Right ventricle myocardium superior (tissue), 1 donor: ENCODE results near the gene PRRG3. TPM values are rescaled to one million over a fixed set of nuclear protein-coding genes. Genes with fewer than 3 reads are reported as not detected.

Source experiments
- ATAC-seq: fragments of 200-7000 bp; cut with Tn5 transposase; one replicate; pipeline ENCODE4 v1.9.1; 2020; ENCODE audit warnings: mild to moderate bottlenecking; ENCODE audit not compliant: poor library complexity
- DNase-seq: peaks from one replicate; pipeline ENCODE4 v3.0.0-alpha.2; 2020
- intact Hi-C: fragments of 100-400 bp; cut with DNase I; formaldehyde crosslinking; loops from one replicate; pipeline ENCODE4 v1.11.2; 2022
- total RNA-seq: library from RNA; stranded (reverse); fragmentation: NEBNext Ultra II Directional; extraction: Animal tissue kit (Norgen Biotek cat#: 25700); gene quantifications from one replicate; pipeline ENCODE4 v1.2.1, GENCODE V29; 2021
- donor health status: DM: no; HTN: yes; CAD: no; lungs with severe emphysema.

Gene PRRG3
- total RNA-seq, 1 donor from 2014 or later: 2.2 TPM

DNA sequence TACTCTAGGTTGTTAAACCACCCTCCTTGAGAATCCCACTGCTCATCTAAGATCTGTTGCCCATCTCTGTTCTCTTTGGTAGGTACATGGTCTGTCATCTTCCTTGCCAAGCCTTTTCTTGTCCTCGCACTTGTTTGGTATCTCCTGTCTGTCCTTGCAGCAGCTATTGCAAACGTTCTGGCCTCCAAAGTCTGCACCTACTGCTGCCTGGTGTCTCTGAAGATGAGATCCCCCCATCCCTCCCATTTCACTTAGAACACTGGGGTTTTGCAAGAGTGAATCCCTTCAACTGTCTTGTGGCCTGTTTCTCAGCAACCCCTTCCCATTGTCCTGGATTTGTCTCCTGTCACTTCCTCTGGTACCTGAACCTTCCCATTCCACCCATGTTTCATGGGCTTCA is 40.0 kb downstream of the PRRG3 start:
- ATAC-seq (no peak), DNase-seq (no peak)
- intact Hi-C loops: no loop called here

DNA sequence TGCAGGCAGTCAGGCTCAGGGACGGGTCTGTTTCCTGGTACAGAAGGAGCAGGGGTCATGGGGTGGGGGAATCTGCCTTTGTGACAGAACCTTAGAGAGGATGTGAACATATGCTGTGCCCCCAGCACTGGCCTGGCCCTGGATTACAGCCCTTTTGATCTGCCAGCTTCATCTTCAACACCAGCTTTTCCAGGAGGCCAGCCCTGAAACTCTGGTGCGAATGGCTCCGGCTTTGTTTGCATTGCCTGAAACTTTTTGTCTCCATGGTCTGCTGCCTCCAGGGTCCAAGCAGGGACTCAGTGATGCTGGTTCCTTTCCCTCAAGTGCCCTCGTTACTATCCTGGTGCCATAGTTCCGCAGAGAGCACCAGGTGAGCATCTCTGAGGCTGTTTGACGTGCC is 41.4 kb downstream of the PRRG3 start:
- ATAC-seq (no peak), DNase-seq (no peak)
- intact Hi-C loops: no loop called here

DNA sequence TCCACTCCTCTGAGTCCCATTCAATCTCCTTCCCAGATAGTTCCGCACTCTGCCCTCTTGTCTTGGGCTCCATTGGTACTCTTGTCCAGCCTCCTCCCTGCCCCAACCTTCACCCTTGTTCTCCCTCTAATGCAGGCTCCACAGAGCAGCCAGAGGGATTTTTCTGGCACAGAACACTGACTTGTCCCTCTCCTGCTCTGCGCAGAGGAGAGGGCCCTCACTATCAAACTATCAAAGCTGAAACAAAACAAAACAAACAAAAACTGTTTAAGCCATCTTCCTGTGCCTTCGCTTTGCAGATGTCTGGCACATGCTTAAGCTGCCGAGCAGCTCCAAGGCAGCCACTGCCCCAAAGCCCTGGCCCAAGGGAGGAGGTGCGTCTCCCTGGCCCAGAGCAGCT is 42.2 kb downstream of the PRRG3 start:
- DNase-seq (no peak), ATAC-seq (no peak)
- intact Hi-C loops: no loop called here

DNA sequence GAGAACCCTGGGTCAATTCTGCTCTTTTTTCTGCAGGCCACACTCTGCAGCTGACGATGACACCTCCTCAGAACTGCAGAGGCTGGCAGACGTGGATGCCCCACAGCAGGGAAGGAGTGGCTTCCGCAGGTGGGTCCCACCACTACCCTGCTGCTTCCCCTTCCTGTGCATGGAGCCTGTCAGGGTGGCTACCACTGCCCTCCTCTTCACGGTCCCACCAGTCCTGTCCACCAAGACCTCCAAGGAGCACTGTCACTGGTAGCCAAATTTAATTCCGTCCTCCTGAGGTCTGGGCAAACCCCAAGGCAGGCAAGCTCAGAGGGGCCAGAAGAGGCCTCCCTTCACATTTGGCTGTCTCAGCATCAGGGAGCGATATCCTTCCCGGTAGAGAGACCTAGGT is 43.5 kb downstream of the PRRG3 start:
- intact Hi-C loops: no loop called here
- DNase-seq (no peak), ATAC-seq (no peak)

DNA sequence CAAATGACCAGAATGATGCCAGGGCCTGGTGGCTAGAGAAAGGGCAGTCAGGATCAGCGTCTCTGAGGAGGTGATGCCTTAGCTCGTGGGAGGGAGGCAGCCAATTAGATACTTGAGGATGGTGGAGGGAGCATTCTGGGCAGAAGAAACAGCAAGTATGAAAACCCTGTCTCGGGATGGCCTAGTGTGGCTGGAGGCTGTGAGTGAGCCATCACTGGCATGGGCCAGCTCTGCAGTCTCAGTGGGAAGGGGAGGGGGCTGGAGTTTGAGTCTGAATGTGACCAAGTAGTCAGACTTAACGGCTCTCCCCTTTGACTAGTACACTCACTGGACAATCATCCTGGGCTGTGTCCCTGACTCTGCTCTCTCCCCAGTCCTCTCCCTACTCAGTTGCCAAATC is 46.3 kb downstream of the PRRG3 start:
- intact Hi-C loops: no loop called here
- ATAC-seq: no peak
- no peak for DNase-seq

DNA sequence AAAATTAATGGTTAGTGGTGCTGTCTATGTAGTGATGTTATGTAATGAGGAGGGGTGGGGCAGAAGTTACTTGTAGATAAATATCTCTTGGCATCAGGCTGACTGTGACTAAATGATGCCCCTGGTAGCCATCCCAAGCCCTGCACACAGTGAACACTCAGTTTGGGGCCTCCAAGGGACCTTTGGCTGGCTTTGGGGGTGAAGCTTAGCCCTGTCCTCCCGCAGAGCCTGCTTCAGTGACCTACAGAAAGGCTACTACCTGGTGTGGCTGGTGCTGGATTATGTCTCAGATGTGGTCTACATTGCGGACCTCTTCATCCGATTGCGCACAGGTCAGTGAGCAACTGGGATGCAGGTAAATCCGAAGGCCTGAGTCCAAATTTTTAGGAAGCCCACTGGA is 47.1 kb downstream of the PRRG3 start:
- no peak for DNase-seq
- no peak for ATAC-seq
- intact Hi-C loops: no loop called here

DNA sequence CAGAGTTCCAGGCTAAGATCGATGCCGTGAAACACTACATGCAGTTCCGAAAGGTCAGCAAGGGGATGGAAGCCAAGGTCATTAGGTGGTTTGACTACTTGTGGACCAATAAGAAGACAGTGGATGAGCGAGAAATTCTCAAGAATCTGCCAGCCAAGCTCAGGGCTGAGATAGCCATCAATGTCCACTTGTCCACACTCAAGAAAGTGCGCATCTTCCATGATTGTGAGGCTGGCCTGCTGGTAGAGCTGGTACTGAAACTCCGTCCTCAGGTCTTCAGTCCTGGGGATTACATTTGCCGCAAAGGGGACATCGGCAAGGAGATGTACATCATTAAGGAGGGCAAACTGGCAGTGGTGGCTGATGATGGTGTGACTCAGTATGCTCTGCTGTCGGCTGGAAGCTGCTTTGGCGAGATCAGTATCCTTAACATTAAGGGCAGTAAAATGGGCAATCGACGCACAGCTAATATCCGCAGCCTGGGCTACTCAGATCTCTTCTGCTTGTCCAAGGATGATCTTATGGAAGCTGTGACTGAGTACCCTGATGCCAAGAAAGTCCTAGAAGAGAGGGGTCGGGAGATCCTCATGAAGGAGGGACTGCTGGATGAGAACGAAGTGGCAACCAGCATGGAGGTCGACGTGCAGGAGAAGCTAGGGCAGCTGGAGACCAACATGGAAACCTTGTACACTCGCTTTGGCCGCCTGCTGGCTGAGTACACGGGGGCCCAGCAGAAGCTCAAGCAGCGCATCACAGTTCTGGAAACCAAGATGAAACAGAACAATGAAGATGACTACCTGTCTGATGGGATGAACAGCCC is 48.6 kb downstream of the PRRG3 start:
- ATAC-seq (no peak), DNase-seq (no peak)
- intact Hi-C loops: no loop called here

DNA sequence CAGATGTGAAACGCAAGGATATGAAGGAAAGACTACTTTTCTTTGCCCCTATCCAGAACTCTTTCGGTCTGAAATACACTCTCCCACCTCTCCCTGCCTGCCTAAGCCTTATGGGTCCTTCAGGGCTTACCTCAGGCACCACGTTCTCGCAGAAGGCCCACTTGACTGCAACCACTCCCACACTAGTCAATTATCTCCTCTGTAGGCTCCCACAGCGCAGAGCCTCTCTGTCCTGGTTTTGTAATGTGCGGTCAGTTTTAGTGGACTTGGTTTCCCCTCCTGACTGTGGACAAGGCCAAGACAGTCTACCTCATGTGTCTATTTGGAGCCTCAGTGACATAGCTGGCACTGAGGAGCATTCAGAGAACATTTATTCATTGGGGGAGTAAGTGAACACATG is 50.4 kb downstream of the PRRG3 start:
- intact Hi-C loops: no loop called here
- no peak for DNase-seq
- ATAC-seq: no peak

DNA sequence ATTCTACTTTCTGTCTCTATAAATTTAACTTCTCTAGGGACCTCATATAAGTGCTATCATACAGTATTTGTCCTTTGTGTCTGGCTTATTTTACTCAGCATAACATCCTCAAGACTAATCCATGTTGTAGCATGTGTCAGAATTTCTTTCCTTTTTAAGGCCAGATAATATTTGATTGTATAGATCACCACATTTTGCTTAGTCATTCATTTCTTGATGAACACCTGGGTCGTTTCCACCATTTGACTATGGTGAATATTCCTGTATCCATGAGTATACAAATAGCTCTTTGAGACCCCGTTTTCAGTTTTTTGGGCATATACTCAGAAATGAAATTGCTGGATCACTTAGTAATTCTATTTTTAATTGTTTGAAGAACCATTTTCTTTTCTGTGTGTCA is 51.2 kb downstream of the PRRG3 start:
- intact Hi-C loops: no loop called here
- ATAC-seq: no peak

DNA sequence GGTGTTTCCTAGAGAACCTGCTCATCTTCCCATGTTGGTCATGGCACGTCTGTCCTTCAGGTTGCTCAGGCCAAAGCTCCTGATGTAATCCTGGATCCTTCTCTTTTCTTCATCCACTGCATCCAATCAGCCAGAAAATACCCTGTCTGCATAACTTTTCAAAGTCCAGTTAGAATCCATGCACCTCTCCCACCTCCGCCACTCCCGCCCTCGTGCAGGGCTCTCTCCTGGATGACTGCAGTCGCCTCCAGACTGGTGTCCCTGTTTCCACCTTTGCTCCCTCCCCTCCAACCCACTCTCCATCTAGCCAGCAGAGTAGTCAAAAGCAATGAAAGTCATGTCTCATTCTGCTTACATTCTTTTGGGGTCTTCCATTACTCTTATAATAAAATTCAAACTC is 55.3 kb downstream of the PRRG3 start:
- ATAC-seq: no peak
- intact Hi-C loops: loop anchor here (5.0 to 10.0 kb wide), 2 partner anchors 594 to 882 kb away; no protein-coding TSS in a partner anchor
- no peak for DNase-seq

More for the DNA sequence above, 51.2 kb downstream of the PRRG3 start:
- DNase-seq: no peak

DNA sequence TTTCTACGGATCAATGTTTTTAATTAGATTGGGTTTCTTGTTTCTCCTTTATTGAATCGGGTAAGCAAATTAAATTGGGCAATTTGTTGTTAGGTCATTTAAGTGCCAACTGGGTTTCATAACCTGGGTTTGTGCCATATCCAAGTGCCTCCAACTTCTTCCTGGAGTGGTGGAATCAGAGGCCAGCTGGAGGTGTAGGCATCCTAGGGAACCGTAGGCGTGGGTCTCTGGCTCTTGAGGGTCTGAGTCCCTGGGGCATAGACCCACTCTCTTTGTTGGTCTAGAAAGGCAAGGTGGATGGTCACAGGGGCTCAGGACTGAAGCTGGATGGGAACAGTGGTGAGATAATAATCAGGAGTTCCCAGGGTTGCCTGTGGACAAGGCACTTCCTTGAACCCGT is 57.6 kb downstream of the PRRG3 start:
- no peak for DNase-seq
- intact Hi-C loops: loop anchor here (5.0 to 10.0 kb wide), 2 partner anchors 592 to 879 kb away; no protein-coding TSS in a partner anchor
- ATAC-seq: no peak

DNA sequence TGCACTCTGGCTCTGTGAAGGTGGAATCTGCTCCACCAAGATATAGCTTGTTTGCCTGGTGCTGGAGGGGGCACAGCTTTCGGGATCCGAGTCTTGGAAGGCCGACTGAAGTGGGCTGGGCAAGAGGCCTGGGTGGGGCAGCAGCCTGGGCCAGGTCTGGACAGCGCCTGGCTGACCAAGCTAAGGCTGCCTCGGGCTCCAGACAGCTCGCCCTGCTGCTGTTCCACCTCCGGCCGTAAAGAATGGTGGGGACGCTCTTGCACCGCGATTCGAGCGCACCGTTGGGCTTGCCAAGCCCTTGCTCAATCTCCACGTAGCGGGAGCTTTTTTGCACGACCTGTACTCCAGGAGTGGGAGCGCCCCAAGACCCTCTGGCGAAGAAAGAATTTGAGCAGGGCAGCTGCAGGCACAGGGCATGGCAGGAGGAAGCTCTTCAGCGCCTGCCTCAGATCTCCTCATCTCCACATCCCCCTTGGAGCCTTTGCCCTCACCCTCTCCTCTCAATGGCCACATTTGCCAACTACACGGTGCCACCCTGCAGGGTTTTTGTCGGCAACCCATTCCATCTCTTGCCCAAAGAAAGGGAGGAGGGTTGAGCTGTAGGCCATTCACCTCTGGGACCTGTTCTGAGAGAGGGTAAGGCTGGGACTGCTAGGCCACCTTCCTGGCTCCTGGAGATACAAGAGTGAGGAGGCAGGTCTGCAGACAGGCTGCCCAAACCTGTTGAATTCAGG is 58.2 kb downstream of the PRRG3 start:
- intact Hi-C loops: loop anchor here (5.0 to 10.0 kb wide), 2 partner anchors 591 to 879 kb away; no protein-coding TSS in a partner anchor
- ATAC-seq (peak; percentile 91), DNase-seq (peak; percentile 60)

DNA sequence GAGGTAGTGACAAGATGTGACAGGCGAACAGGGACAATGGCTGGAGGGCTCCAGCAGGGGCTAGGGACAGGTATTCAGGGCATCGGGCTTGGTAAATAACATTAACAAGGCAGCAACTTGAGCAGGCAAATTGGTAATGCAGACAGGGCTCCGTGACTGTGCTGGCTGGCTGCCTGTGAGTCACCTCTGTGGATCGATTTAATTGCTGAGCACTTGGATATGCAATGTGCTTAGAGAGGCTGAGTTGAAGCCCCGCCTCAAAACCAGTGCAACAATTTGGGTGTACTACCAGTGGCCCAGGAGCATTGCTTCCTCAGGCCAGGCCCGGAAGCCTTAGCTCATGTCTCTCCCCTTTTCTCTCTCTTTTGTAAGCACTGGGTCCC is 58.8 kb downstream of the PRRG3 start:
- intact Hi-C loops: loop anchor here (5.0 to 10.0 kb wide), 2 partner anchors 591 to 878 kb away; no protein-coding TSS in a partner anchor
- ATAC-seq (no peak), DNase-seq (no peak)

DNA sequence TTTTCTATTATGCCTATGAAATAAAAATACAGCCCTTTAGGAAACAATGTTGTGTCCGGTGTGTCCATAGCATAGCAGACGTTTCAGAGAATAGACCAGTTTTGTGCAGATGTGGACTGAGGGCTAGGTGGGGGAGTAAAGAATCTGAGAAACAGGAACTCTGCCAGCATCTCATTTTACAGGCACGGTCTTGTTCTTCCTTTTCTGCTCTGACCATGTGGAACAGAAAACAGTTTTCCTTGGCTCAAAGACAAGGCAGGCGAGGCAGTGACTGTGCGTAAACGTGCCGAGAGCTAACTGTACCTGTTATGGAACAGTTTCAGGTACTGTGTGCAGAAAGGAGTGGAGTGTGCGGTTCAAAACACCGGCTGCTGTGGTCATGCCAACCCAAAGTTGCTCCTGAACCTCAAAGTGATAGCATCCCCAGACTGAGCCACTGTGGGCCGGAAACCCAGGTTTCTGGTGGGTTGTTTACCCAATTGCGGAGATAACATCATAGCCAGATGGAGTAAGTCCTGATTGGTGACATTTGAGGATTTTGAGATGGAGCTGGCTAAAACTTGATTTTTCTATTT is 59.5 kb downstream of the PRRG3 start:
- ATAC-seq (no peak), DNase-seq (no peak)
- intact Hi-C loops: loop anchor here (5.0 to 10.0 kb wide), 2 partner anchors 590 to 878 kb away; no protein-coding TSS in a partner anchor

Other genes with a start within 250 kb of the PRRG3 start
- gene PASD1, start 131.8 kb upstream of the PRRG3 start, total RNA-seq: not detected
- 0.22 TPM for gene FATE1, start 20.6 kb downstream of the PRRG3 start, total RNA-seq
- gene CNGA2, start 39.3 kb downstream of the PRRG3 start, total RNA-seq: not detected
- gene MAGEA4, start 217.4 kb downstream of the PRRG3 start, total RNA-seq: not detected